ENCODE data around the gene RASSF4.

DNA sequence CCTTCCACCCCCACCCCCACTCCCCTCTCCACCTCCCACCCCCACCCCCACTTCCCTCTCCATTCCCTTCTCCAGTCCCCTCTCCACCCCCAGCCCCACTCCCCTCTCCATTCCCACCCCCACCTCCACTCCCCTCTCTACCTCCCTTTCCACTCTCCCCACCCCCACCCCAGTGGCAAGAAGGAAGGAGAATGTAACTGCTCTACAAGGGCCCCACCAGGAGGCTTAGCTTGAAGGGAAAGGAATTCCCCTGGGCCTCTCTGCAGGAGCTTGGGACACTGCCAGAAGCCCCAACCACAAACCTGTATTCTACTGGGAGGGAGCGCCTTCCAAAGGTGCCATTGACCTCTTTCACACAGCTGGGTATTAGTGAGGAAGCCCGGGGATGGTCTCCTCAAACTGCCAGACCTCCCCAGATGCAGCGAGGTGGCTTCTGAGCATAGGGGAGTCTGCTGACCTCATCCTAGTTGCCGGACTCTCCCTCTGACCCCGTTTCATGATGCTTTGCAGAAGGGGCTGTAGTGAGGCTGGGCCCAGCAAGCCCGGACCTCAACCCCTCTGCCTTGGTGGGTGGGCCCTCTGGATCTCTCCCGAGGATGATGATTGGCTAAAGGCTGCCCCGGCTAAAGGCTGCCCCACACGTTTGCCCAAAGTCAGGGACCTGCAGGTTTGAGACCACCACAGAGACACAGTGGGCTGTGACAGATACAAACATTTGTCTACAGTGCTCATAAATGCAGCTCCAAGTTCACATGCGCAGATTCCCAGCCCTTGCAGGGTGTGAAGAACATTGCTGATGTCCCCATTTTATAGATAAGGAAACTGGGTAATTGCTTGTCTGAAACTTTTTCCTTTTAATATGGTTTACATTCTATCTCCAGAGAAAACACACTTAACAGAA is 16.1 kb downstream of the RASSF4 start:
- TF ChIP-seq, protein P1, sequence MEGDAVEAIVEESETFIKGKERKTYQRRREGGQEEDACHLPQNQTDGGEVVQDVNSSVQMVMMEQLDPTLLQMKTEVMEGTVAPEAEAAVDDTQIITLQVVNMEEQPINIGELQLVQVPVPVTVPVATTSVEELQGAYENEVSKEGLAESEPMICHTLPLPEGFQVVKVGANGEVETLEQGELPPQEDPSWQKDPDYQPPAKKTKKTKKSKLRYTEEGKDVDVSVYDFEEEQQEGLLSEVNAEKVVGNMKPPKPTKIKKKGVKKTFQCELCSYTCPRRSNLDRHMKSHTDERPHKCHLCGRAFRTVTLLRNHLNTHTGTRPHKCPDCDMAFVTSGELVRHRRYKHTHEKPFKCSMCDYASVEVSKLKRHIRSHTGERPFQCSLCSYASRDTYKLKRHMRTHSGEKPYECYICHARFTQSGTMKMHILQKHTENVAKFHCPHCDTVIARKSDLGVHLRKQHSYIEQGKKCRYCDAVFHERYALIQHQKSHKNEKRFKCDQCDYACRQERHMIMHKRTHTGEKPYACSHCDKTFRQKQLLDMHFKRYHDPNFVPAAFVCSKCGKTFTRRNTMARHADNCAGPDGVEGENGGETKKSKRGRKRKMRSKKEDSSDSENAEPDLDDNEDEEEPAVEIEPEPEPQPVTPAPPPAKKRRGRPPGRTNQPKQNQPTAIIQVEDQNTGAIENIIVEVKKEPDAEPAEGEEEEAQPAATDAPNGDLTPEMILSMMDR (tag by site-specific recombination; IDR thresholded peaks at IDR 0.05), result no peak
- no peak for TF ChIP-seq ZNF302 (tag by site-specific recombination; IDR thresholded peaks at IDR 0.05; ENCODE audit: low read depth)
- TF ChIP-seq, protein P2, sequence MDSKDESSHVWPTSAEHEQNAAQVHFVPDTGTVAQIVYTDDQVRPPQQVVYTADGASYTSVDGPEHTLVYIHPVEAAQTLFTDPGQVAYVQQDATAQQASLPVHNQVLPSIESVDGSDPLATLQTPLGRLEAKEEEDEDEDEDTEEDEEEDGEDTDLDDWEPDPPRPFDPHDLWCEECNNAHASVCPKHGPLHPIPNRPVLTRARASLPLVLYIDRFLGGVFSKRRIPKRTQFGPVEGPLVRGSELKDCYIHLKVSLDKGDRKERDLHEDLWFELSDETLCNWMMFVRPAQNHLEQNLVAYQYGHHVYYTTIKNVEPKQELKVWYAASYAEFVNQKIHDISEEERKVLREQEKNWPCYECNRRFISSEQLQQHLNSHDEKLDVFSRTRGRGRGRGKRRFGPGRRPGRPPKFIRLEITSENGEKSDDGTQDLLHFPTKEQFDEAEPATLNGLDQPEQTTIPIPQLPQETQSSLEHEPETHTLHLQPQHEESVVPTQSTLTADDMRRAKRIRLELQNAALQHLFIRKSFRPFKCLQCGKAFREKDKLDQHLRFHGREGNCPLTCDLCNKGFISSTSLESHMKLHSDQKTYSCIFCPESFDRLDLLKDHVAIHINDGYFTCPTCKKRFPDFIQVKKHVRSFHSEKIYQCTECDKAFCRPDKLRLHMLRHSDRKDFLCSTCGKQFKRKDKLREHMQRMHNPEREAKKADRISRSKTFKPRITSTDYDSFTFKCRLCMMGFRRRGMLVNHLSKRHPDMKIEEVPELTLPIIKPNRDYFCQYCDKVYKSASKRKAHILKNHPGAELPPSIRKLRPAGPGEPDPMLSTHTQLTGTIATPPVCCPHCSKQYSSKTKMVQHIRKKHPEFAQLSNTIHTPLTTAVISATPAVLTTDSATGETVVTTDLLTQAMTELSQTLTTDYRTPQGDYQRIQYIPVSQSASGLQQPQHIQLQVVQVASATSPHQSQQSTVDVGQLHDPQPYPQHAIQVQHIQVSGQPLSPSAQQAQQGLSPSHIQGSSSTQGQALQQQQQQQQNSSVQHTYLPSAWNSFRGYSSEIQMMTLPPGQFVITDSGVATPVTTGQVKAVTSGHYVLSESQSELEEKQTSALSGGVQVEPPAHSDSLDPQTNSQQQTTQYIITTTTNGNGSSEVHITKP (tag by site-specific recombination; IDR thresholded peaks at IDR 0.05), result peak; percentile 42; the same call in 1 of the 2 replicates
